Stimulated activated CD4-positive, alpha-beta T cell treated with anti-CD3 and anti-CD28 coated beads, TNF-alpha, amount 100 ng/mL, for 4 hours (primary cell): Measurements from ENCODE around the gene RPS4Y1.

Experiments
- DNase-seq, 3 experiments: peaks; one replicate each; pipeline ENCODE4 v3.0.0-alpha.2; 2020; ENCODE audit warnings: low read depth in 3 of 3

Gene RPS4Y1

GRCh38 chrY:2883561-2883960, 42.2 kb downstream of the RPS4Y1 start:
- DNase-seq = no peak

- no peak for DNase-seq
These were observed 44.5 kb downstream of the RPS4Y1 start for GRCh38 chrY:2885880-2886279.

GRCh38 chrY:2887386-2887785, 46.0 kb downstream of the RPS4Y1 start:
- DNase-seq = no peak

DNA sequence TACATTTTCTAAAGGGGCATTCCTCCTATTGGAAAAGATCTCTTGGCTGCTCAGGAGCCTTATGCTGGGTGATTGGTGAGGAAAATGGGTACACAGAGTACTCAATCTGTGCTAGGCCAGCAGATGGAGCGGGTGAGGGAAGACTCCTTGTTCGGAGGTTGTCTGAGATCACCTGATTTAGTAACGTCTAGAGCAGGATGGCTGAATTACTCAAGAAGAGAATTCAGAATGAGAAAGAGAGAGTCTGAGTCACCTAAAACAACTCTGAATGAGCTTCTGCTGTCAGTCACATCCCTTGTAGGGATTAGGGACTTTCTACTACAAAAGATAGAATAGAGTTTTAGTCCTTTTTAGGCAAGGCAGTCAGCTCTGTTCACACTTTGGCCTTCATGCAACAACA, 46.6 kb downstream of the RPS4Y1 start:
- no peak for DNase-seq

DNA sequence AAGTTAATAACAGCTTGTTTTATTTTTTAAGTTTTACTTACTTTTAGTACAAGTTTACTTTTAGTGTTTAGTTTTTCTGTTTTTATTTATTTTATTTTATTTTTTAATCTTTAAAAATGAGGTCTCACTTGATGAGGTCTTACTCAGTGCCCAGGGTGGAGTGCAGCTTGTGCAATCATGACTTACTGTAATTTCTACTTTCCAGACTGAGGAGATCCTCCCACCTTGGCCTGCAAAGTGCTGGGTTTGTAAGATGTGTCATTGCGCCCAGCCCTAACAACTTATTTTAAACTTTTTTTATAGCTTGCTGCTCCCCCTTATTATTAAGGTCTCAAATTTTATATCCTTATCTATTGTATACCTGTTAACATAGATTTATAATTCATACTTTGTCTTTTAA, 52.1 kb downstream of the RPS4Y1 start:
- DNase-seq = no peak

GRCh38 chrY:2896050-2896449, 54.6 kb downstream of the RPS4Y1 start:
- no peak for DNase-seq

DNA sequence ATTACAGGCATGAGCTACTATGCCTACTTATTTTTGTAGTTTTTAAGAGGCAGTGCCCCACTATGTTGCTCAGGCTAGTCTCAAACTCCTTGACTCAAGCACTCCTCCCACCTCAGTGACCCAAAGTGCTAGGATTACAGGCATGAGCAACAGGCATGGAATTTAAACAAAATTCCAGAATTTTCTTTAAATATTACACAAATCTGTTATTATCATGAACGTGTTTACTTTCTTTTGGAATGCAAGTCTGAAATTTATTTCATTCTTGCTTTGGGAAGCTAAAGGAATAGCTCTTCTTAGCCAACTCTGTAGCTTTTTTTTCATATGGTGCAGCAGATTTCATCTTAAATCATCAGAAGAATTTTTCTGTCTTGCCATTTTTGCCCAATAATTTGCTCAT, 66.0 kb downstream of the RPS4Y1 start:
- no peak for DNase-seq

GRCh38 chrY:2913066-2913815, 71.8 kb downstream of the RPS4Y1 start:
- DNase-seq = no peak
